Germinal center (tissue), 1 donor: Measurements from ENCODE around the gene SOCS7.

Experiments
- DNase-seq: peaks from one replicate; pipeline ENCODE4 v3.0.0; 2012; ENCODE audit warnings: mixed read lengths, low spot score

The SOCS7 gene

DNA sequence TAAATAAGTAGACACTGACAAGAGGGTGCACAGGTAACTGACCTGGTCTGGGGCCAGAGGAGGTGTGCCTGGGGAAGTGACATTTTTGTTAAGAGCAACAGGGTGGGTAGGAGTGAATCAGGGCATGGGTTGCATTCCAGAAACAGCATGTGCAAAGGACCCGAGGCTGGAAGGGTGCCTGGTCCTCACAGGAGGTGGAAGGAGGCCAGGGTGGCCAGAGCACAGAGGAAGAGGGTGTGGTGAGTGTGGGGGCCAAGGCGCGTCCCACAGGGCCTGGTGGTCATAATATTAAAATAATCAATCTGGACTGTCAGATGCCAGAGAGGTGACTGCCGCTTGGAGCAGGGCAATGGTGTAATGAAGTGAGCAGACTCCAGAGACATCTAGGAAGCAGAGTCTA is 90.9 kb downstream of the SOCS7 start:
- DNase-seq = no peak

DNA sequence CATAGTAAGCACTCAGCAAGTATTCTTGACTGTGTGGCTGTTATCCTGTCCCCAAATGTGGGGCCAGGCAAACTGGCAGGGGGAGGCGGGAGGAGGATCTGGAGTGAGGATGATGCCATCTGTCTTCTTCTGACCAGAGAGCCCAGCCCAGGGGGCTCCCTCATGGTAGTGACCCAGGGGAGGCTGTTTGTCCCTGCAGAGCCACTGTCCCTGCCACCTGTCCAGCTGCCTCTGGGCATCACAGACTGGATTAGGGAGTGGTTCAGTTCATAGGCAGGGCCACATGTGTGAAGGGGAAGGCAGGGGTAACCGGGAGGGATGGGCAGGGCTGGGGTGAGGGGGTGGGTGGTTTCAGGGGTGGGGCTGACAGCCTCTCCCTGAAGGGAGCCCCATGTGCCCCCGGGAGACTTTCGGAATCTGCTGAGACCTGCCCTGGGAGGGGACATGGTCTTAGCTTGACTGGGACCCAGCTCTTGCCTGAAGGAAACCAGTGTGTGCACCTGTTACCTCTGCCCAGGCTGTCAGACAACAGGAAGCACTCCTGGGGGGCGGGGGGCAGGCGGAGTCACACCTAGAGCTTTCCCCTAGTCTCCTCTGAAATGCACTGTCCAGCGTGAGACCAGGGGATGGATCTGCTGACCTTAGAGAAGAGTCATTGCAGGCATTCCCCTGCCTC is 91.8 kb downstream of the SOCS7 start:
- DNase-seq = no peak

DNA sequence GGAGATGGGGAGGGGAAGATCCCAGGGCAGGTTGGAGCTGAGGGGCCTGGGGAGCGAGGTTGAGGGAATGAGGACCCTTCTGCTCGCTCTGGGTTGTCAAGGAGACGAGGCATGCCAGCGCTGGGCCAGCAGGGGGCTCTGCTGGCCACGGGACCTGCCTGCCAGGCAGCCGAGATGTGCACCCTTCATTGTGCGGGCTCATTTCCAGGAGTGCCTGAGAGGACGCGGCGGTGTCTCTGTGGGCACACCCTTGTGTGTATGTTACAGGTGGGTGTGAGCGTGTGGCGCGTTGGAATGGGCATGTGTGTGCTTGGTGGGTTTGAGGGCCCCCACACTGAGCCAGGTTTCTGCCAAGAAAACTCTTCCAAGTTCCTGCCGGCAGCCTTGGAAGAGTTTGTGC is 92.5 kb downstream of the SOCS7 start:
- peak; percentile 74 for DNase-seq

DNA sequence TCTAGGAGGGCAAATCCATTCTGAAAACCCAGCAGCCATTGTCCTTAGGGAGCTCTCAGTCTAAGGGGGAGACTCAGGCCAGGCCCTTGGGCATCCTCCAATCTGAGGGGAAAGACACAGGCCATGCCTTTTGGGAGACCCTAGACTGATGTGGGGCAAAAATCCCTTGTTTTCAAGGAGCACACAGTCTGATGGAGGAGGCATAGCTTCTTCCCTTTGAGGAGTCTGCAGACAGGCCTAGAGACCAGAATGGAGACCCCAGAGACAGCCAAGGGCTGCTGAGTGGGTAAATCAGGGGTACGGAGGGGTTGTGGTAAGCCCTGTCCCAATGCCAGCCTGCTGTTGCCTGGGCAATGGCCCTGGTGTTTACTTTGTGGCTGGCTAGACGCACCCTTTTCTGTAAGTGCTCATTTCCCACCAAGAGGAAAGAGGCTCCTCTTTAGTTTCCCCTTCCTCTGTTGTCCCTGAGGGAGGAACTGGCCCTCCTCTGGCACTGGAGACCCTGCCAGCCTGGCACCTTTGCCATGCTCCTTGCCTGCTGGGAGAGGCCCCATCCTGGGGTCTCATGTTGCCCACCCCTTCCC is 96.0 kb downstream of the SOCS7 start:
- DNase-seq = no peak

DNA sequence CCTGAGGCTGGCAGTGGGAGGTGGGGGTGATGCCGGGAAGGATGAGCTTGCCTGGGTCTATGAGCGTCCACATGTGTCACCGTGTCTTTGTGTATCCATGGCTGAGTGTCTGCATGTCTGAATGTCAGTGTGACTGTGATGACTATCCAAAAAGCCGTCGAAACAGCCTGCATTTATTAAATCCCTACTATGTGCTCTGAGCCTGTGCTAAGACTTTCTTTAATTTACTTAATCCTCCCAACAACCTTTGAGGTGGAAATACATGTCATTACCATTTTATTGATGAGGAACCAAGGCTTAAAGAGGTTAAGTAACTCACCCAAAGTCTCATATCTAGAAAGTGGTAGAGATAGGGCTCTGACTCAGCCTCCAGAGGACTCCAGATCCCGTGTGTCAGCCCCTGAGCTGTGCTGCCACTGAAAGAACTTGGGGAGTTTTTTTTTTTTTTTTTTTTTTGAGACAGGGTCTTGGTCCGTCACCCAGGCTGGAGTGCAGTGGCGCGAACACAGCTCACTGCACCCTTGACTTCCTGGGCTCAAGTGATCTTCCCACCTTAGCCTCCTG is 96.6 kb downstream of the SOCS7 start:
- no peak for DNase-seq

DNA sequence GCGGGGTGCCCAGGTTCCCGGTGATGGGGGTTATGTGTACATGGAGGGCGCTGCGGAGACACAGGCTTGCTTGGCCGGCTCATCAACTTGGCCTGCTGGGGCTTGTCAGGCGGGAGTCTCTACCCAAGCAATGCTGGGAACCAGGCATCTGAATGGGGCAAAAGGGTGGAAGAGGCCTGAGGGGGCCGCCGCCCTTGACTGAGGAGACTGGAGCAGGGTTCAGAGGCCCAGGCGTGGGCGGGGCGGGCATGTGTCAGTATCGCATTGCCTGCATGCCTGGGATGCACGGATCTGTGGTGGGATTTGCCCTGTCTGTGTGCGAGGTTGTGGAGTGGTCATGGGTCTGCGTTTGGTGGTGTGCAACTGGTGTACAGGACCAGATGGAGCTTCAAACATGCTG is 97.7 kb downstream of the SOCS7 start:
- no peak for DNase-seq

DNA sequence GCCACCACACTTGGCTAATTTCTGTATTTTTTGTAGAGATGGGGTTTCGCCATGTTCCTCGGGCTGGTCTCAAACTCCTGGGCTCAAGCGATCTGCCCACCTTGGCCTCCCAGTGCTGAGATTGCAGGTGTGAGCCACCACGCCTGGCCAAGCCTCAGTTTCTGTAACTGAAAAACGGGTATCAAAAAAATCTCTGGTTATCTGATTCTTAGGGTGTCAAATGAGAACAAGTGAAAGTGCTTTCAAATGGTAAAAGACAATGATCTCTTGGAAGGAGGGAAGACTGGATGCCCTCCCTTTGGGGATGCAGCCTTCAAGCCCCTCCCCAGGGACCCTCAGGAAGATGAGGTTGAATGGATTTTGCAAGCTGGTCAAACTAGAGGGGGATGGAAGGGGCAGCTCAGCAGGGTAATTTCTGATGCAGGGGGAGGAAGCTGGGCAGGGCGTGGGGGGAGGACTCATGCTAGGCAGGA is 98.9 kb downstream of the SOCS7 start:
- DNase-seq = no peak

DNA sequence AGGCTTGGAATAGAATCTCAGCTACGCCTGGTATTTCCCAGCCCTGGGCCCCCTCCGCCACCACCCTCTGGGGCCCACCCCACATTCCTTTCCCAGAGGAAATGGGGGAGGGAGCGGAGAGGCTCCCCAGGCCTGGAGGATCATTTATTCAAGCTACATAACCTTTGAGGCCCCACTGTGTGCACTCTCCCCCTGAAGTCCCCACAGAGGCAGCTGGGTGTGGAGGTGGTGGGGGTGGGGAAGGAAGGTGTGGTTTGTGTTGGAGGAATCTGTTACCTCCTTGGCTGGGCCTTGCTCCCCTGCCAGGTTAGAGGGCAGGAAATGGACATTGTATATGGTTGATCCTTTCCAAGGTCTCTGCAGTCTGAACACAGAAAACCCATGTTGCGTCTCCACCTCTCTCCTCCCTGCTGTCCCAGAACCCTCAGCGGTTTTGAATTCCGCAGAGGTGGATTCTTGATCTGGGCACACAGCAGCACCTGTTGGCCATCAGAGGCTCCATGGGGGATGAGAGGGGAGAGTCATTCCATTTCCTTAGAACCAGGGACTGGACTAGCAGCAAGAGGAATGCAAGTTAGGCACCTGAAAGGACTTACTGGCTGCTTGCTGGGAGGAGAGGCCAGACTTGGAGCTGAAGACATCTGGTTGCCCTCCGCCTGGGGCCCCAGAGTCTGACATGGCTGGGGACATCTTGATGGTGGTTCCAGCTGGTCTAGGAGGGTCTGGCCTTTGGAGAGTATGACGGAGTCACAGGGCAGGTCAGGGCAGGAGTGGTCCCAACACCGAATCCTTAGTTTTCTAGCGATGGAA is 99.6 kb downstream of the SOCS7 start:
- DNase-seq = no peak

DNA sequence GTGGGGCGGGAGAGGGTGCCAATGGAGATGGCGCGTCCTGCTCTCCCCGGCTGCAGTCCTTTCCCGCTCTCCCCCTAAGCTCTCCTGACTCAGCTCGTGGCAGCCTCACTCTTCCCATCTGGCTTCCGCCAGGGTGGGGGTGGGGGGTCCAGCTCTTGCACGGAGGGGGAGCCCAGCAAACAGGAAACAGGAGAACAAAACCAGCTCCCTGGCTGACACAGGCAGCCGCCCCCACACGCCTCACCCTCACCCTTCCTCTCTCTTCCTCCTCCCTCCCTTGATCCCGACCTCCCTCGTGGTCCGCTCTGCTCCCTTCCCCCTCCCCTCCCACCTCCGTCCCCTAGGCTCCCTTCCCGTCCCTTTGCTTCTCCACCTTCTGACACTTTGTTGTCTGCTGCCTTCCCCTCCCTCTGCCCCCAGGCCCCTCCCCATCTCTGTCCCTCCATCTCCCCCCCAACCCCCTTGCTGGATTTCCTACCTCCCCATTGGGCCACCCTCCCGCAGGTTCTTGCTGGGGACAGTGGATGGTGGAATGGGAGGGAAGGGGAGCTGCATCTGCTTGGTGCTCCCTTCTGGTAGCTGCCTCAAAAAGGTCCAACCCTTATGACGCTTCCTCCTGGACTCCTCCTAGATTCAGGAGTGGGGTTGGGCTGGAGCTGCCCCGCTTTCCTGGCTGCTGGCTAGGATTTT is 100.3 kb downstream of the SOCS7 start:
- DNase-seq = no peak

DNA sequence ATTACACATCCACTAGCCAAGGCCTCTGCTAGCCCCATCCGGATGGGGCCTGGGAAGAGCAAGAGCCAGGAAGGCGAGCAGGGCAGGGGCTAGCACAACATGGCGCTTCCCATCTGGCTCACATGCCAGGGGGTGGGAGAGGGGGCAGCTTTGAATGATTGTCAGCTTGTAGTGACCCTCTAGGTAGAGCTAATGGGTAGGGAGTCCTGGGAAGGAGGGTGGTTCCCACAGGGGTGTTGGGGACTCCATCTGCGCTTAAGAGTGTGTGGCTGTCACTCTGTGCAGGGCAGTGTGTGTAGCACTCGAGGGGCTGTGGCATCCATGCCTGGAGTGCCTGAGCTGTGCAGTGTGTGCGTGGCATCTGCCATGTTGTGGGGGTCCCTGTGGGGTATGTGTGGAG is 101.1 kb downstream of the SOCS7 start:
- no peak for DNase-seq

DNA sequence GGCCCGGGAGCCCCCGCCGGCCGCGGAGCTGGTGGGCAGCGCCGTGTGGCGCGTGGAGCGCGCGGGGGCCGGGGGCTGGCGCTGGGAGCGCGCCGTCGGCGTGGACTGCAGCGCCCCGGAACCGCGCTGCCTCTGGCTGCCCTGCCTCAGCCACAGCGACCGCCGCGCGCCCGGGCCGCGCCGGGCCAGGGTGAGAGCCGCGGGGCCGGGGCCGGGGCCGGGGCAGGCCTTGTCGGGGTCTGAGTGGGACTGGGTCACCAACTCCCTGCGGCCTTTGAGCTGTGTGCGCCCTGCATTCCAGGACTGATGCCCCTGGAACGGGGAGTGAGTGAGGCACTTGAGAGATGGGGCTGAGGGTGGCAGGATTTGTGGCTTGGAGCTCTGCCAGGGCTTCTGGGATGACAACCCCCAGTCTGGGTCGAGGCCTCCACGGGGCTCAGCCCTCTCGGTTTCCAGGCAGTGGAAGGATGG is 102.3 kb downstream of the SOCS7 start:
- DNase-seq = no peak

DNA sequence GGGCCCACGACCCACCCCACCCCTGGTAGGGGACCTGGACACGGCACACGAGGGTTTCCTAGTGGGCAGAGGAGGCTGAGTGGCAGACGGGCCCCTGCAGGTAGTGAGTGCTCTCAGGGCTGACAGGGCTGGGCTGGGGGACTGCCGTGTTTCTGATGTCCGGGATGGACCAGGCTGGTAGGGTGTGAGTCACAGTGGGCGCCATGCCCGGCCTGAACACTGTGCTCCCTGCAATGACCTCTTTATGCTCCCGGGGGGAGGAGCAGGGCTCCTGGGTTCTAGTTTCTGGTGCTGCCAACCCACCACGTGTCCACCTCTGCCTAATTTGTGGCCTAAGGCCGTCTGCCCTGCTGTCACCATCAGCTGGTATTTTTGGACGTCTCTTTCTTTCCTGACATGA is 102.9 kb downstream of the SOCS7 start:
- DNase-seq = no peak
